Ishikawa (cell line): ENCODE data around the gene CDC42BPB.

Experiments
- CEBPB ChIP-seq: IDR thresholded peaks from 2 replicates; pipeline ENCODE4 v1.6.1; 2012
- CREB1 ChIP-seq: IDR thresholded peaks from 2 replicates; pipeline ENCODE4 v1.6.1; 2012; ENCODE audit warnings: low read depth
- EP300 ChIP-seq: IDR thresholded peaks from 2 replicates; pipeline ENCODE4 v1.6.1; 2012; ENCODE audit warnings: borderline replicate concordance
- FOXM1 ChIP-seq: IDR thresholded peaks from 2 replicates; pipeline ENCODE4 v1.6.1; 2012; ENCODE audit warnings: low read depth, borderline replicate concordance
- MAX ChIP-seq: IDR thresholded peaks from 2 replicates; pipeline ENCODE4 v1.6.1; 2012
- NFIC ChIP-seq: IDR thresholded peaks from 2 replicates; pipeline ENCODE4 v1.6.1; 2012
- RAD21 ChIP-seq: IDR thresholded peaks from 2 replicates; pipeline ENCODE4 v1.6.1; 2012; ENCODE audit warnings: low read depth
- REST ChIP-seq: IDR thresholded peaks from 2 replicates; pipeline ENCODE4 v1.6.1; 2012; ENCODE audit warnings: low read depth, mild to moderate bottlenecking
- TAF1 ChIP-seq: IDR thresholded peaks from 2 replicates; pipeline ENCODE4 v1.6.1; 2012; ENCODE audit warnings: low read depth, mild to moderate bottlenecking
- TCF12 ChIP-seq: IDR thresholded peaks from 2 replicates; pipeline ENCODE4 v1.6.1; 2012; ENCODE audit warnings: low read depth
- TEAD4 ChIP-seq: IDR thresholded peaks from 2 replicates; pipeline ENCODE4 v1.6.1; 2012
- YY1 ChIP-seq: IDR thresholded peaks from 2 replicates; pipeline ENCODE4 v1.6.1; 2012; ENCODE audit warnings: low read depth

GRCh38 chr14:103026988-103027387 lies 30.4 kb downstream of the CDC42BPB start:
- TF ChIP-seq RAD21: no peak
- no peak for TF ChIP-seq EP300
- TF ChIP-seq TCF12: no peak
- TF ChIP-seq TAF1: no peak
- no peak for TF ChIP-seq REST
- TF ChIP-seq TEAD4: no peak
- no peak for TF ChIP-seq YY1
- TF ChIP-seq FOXM1: no peak
- TF ChIP-seq CREB1: no peak
- no peak for TF ChIP-seq CEBPB
- no peak for TF ChIP-seq MAX
- TF ChIP-seq NFIC: no peak
